B cell (primary cell): ENCODE measurements around the gene ISCA1. TPM values are rescaled to one million over a fixed set of nuclear protein-coding genes. Genes with fewer than 3 reads are reported as not detected.

Source experiments
- ATAC-seq: fragments of 200-7000 bp; cut with Tn5 transposase; one replicate; pipeline ENCODE4 v1.10.0; 2021; ENCODE audit warnings: low read depth, mild to moderate bottlenecking, moderate number of reproducible peaks, moderate library complexity
- CTCF ChIA-PET: fragments of 350-600 bp; sonication (Branson Sonifier 250); formaldehyde crosslinking; loops from one replicate; lab custom pipeline; 2021; ENCODE audit warnings: antibody characterized with exemption, inconsistent platforms; lab: Charles Lee
- POLR2A ChIA-PET: fragments of 350-600 bp; sonication (Branson Sonifier 250); formaldehyde crosslinking; loops from one replicate; lab custom pipeline; 2021; ENCODE audit warnings: antibody characterized with exemption; lab: Charles Lee
- DNase-seq: peaks from one replicate; pipeline ENCODE4 v3.0.0; 2013
- H2AFZ ChIP-seq: 2 replicates; pipeline ENCODE4 v1.6.1; 2012; ENCODE audit warnings: mild to moderate bottlenecking, low read depth, low read length; ENCODE audit not compliant: insufficient read depth, poor library complexity, severe bottlenecking
- H3K27ac ChIP-seq, 2 donors: 1 replicate in 1 of 2; 2 replicates in 1 of 2; pipeline ENCODE4 v1.5.1; 2012 to 2013; ENCODE audit warnings: low read length in 2 of 2, mild to moderate bottlenecking in 2 of 2, moderate library complexity in 1 of 2
- H3K27me3 ChIP-seq, 4 experiments: fragments of 200-600 bp in 1 of 4; sonication (generic) in 1 of 4; replicated peaks in 1 of 4; 1 replicate in 2 of 4; 2 replicates in 2 of 4; pipeline versions ENCODE4 v1.6.1 to v1.7.0; 2013 to 2016; ENCODE audit warnings: low read length in 3 of 4, mild to moderate bottlenecking in 2 of 4, mixed read lengths in 1 of 4, moderate library complexity in 1 of 4; ENCODE audit not compliant: insufficient read depth in 4 of 4, control insufficient read depth in 3 of 4; ENCODE audit errors: control extremely low read depth in 1 of 4
- H3K36me3 ChIP-seq, 2 experiments: replicated peaks in 1 of 2; 1 replicate in 1 of 2; 2 replicates in 1 of 2; pipeline versions ENCODE4 v1.6.1 to v1.7.1; 2013; ENCODE audit warnings: low read length in 1 of 2; ENCODE audit not compliant: insufficient read depth in 2 of 2, control insufficient read depth in 1 of 2; ENCODE audit errors: control extremely low read depth in 1 of 2, extremely low read depth in 1 of 2
- H3K4me1 ChIP-seq, 2 donors: fragments of 200-600 bp in 1 of 2; sonication (generic) in 1 of 2; 1 replicate in 1 of 2; 2 replicates in 1 of 2; pipeline versions ENCODE4 v1.5.1 to v1.6.1; 2013 to 2017; ENCODE audit warnings: low read length in 2 of 2; ENCODE audit not compliant: control insufficient read depth in 2 of 2, insufficient read depth in 2 of 2
- H3K4me2 ChIP-seq: replicated peaks from 2 replicates; pipeline ENCODE3; 2012; ENCODE audit warnings: mild to moderate bottlenecking, low read depth, low read length; ENCODE audit not compliant: poor library complexity, severe bottlenecking
- H3K4me3 ChIP-seq, 5 experiments: fragments of 200-600 bp in 1 of 5; sonication (generic) in 1 of 5; 1 replicate in 3 of 5; 2 replicates in 2 of 5; pipeline versions ENCODE4 v1.5.1 to v1.7.0; 2011 to 2016; ENCODE audit warnings: low read length in 4 of 5, mild to moderate bottlenecking in 4 of 5, low read depth in 2 of 5, control low read depth in 1 of 5, moderate library complexity in 1 of 5; ENCODE audit not compliant: insufficient read depth in 1 of 5; ENCODE audit errors: control extremely low read depth in 1 of 5, extremely low read depth in 1 of 5
- H3K79me2 ChIP-seq: fragments of 200-600 bp; sonication (generic); one replicate; pipeline ENCODE4 v1.6.0; 2016; ENCODE audit warnings: low read length; ENCODE audit not compliant: control insufficient read depth, insufficient read depth
- H3K9ac ChIP-seq: fragments of 200-600 bp; sonication (generic); 2 replicates; pipeline ENCODE4 v1.6.1; 2017; ENCODE audit warnings: mild to moderate bottlenecking, low read length, moderate library complexity
- H3K9me3 ChIP-seq, 3 donors: one replicate each; pipeline versions ENCODE4 v1.6.1 to v1.7.1; 2013; ENCODE audit warnings: low read length in 2 of 3; ENCODE audit not compliant: control insufficient read depth in 2 of 3, insufficient read depth in 1 of 3; ENCODE audit errors: control extremely low read depth in 1 of 3
- H4K20me1 ChIP-seq: 2 replicates; pipeline ENCODE4 v1.6.0; 2012; ENCODE audit warnings: mild to moderate bottlenecking, low read length; ENCODE audit not compliant: insufficient read depth, control insufficient read depth, poor library complexity, severe bottlenecking
- H3K27ac Mint-ChIP-seq: one replicate; pipeline ENCODE4 v1.8.0; 2021; ENCODE audit warnings: mixed read lengths
- H3K27me3 Mint-ChIP-seq: one replicate; pipeline ENCODE4 v1.8.0; 2021; ENCODE audit warnings: mixed read lengths
- H3K4me1 Mint-ChIP-seq: one replicate; pipeline ENCODE4 v1.8.0; 2021; ENCODE audit warnings: mixed read lengths
- H3K4me3 Mint-ChIP-seq: one replicate; pipeline ENCODE4 v1.8.0; 2021; ENCODE audit warnings: mixed read lengths
- H3K9me3 Mint-ChIP-seq: one replicate; pipeline ENCODE4 v1.8.0; 2022; ENCODE audit warnings: mixed read lengths; ENCODE audit not compliant: insufficient read depth
- EZH2 ChIP-seq: IDR thresholded peaks from 2 replicates; pipeline ENCODE4 v1.6.1; 2012; ENCODE audit warnings: borderline replicate concordance, low read depth, mild to moderate bottlenecking, moderate library complexity, low read length; ENCODE audit not compliant: insufficient read depth, poor library complexity, severe bottlenecking
- WGBS: methylation state at CpG from one replicate; pipeline ENCODE4 v1.1.5; 2013; ENCODE audit warnings: missing lambda C conversion rate; ENCODE audit not compliant: insufficient coverage; 5-methylcytosine and 5-hydroxymethylcytosine counted together
- intact Hi-C: fragments of 100-400 bp; cut with micrococcal nuclease; formaldehyde crosslinking; loops from one replicate; pipeline ENCODE4 v1.10.0; 2022
- polyA minus RNA-seq: library from RNA; depleted of rRNA, polyadenylated mRNA; stranded (reverse); fragments of >200 nt; gene quantifications from 2 replicates; pipeline ENCODE4 v1.2.3, GENCODE V29; 2012
- polyA plus RNA-seq: library from polyadenylated mRNA; depleted of rRNA; stranded (reverse); fragments of >200 nt; gene quantifications from 2 replicates; pipeline ENCODE4 v1.2.3, GENCODE V29; 2012
- total RNA-seq, 2 donors: library from RNA; stranded (reverse); fragments of 120-200 nt in 1 of 2; gene quantifications; 1 replicate in 1 of 2; 2 replicates in 1 of 2; pipeline versions ENCODE4 v1.2.3 to v1.2.4, GENCODE V29; 2013 to 2022
- TF ChIP-seq, protein P1 (sequence below): fragments of 200-600 bp; IDR thresholded peaks from one replicate; pipeline ENCODE4 v1.8.0; 2022; ENCODE audit warnings: antibody characterized with exemption, mild to moderate bottlenecking

The ISCA1 gene
- total RNA-seq (29.4 and 32.7 TPM in 2 replicates), polyA plus RNA-seq (17.8 and 40.7 TPM in 2 replicates), polyA minus RNA-seq (13.8 and 19.3 TPM in 2 replicates)
- 30.3 TPM for total RNA-seq (2013)

- peaks cover 27% of the 10 kb centered on the region for H3K4me1 Mint-ChIP-seq
- peak; percentile 97 for DNase-seq
- H3K27ac Mint-ChIP-seq, result peak within 1 kb of the TSS; percentile 97
- peak within 1 kb of the TSS; percentile 94 to 96 for H3K27ac ChIP-seq
- H3K79me2 ChIP-seq, result peaks cover 41% of the 10 kb centered on the region
- H3K4me2 ChIP-seq, result peak within 1 kb of the TSS; percentile 83
- peak within 1 kb of the TSS; percentile 91 for H3K4me3 Mint-ChIP-seq
- ChIA-PET POLR2A (interaction anchor here (1.0 kb wide), 1 partner anchor 70 kb away, joined by 3 read pairs; no protein-coding TSS in a partner anchor), CTCF (interaction anchor here (1.0 kb wide), 1 partner anchor 48 kb away, joined by 3 read pairs; no protein-coding TSS in a partner anchor)
- no peaks in the 10 kb centered on the region for H3K36me3 ChIP-seq
- peaks cover 11 to 14% of the 10 kb centered on the region in 2 donors for H3K4me1 ChIP-seq
- H4K20me1 ChIP-seq, result peaks cover 38% of the 10 kb centered on the region
- peak; percentile 85 for ATAC-seq
- H3K27me3 ChIP-seq, result no peaks in the 10 kb centered on the region
- no peaks in the 10 kb centered on the region for H3K27me3 Mint-ChIP-seq
- no peaks in the 10 kb centered on the region for H3K9me3 Mint-ChIP-seq
- H3K9me3 ChIP-seq, result no peaks in the 10 kb centered on the region
- intact Hi-C loops, result loop anchor here (1.0 to 5.0 kb wide), 4 partner anchors 72 to 540 kb away; partner anchors contain the start of genes NAA35 and TUT7
- peak within 1 kb of the TSS; percentile 78 for H3K9ac ChIP-seq
- TF ChIP-seq, protein P1, sequence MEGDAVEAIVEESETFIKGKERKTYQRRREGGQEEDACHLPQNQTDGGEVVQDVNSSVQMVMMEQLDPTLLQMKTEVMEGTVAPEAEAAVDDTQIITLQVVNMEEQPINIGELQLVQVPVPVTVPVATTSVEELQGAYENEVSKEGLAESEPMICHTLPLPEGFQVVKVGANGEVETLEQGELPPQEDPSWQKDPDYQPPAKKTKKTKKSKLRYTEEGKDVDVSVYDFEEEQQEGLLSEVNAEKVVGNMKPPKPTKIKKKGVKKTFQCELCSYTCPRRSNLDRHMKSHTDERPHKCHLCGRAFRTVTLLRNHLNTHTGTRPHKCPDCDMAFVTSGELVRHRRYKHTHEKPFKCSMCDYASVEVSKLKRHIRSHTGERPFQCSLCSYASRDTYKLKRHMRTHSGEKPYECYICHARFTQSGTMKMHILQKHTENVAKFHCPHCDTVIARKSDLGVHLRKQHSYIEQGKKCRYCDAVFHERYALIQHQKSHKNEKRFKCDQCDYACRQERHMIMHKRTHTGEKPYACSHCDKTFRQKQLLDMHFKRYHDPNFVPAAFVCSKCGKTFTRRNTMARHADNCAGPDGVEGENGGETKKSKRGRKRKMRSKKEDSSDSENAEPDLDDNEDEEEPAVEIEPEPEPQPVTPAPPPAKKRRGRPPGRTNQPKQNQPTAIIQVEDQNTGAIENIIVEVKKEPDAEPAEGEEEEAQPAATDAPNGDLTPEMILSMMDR, result no peak
- TF ChIP-seq EZH2, result no peak
- peak within 1 kb of the TSS; percentile 83 for H2AFZ ChIP-seq
- H3K4me3 ChIP-seq, result peak within 1 kb of the TSS; percentile 82 to 95 (median 89)
- WGBS, result under 1% methylated on average over 100 of the region's 101 CpGs
Observed at GRCh38 chr9:86282077-86282978, at the start of gene ISCA1. Gene ISCA1 (minus strand): TSS chr9:86282538. CDS start chr9:86282458, 80 bp downstream.
